GM12878 (cell line): ENCODE measurements around the gene ITSN2. TPM values are rescaled to one million over a fixed set of nuclear protein-coding genes. Genes with fewer than 3 reads are reported as not detected.

Experiments
- ATAC-seq: fragments of 200-7000 bp; cut with Tn5 transposase; 3 replicates; pipeline ENCODE4 v1.9.1; 2020; ENCODE audit warnings: mild to moderate bottlenecking, moderate library complexity
- BruUV-seq: library from RNA; stranded (reverse); fragments of 400-500 nt; replicated peaks from 2 replicates; lab custom pipeline; 2021; lab: Mats Ljungman, UMichigan
- CTCF ChIA-PET: fragments of 300-600 bp; sonication (Branson Sonifier 250); formaldehyde crosslinking; extraction: SDS; loops from one replicate; lab custom pipeline; 2021; ENCODE audit warnings: inconsistent platforms; lab: Yijun Ruan, JAX
- POLR2A ChIA-PET: fragments of 350-600 bp; formaldehyde crosslinking; extraction: SDS; loops from one replicate; lab custom pipeline; 2021; ENCODE audit warnings: inconsistent platforms; lab: Charles Lee
- RAD21 ChIA-PET: fragments of 300-600 bp; sonication (Branson Sonifier 250); formaldehyde crosslinking; loops from one replicate; lab custom pipeline; 2023; ENCODE audit warnings: antibody characterized with exemption; ENCODE audit not compliant: unreplicated experiment; lab: Charles Lee
- SMC1A ChIA-PET: fragments of 300-600 bp; sonication (Branson Sonifier 250); formaldehyde crosslinking; loops from one replicate; lab custom pipeline; 2023; ENCODE audit not compliant: unreplicated experiment, uncharacterized antibody; lab: Charles Lee
- DNase-seq: peaks from one replicate; pipeline ENCODE4 v3.0.0-alpha.2; 2011; ENCODE audit warnings: low read depth, low spot score
- FAIRE-seq: peaks from 3 replicates; lab custom pipeline; 2011; peaks lifted over from hg19 to GRCh38; lab: Jason Lieb, UNC
- H2AFZ ChIP-seq: 2 replicates; pipeline ENCODE4 v1.6.0; 2011; ENCODE audit warnings: low read depth, low read length, control low read depth; ENCODE audit not compliant: control insufficient read depth
- H3K27ac ChIP-seq: 2 replicates; pipeline ENCODE4 v1.5.1; 2011; ENCODE audit warnings: control low read depth; ENCODE audit not compliant: control insufficient read depth, insufficient read depth
- H3K27me3 ChIP-seq, 2 experiments: replicated peaks in 1 of 2; 2 replicates each; pipeline versions ENCODE4 v1.6.0 to v1.6.1; 2011; ENCODE audit warnings: low read length in 1 of 2; ENCODE audit not compliant: control insufficient read depth in 2 of 2, insufficient read depth in 2 of 2
- H3K36me3 ChIP-seq, 2 experiments: 2 replicates each; pipeline ENCODE4 v1.5.1; 2011; ENCODE audit warnings: low read length in 1 of 2; ENCODE audit not compliant: control insufficient read depth in 2 of 2, insufficient read depth in 2 of 2
- H3K4me1 ChIP-seq: 2 replicates; pipeline ENCODE4 v1.6.1; 2011; ENCODE audit warnings: mild to moderate bottlenecking, low read length, moderate library complexity, mixed read lengths; ENCODE audit not compliant: control insufficient read depth, insufficient read depth
- H3K4me2 ChIP-seq: 2 replicates; pipeline ENCODE4 v1.6.0; 2011; ENCODE audit warnings: control low read depth; ENCODE audit not compliant: control insufficient read depth, insufficient read depth
- H3K4me3 ChIP-seq: fragments of 200-600 bp; sonication (generic); 2 replicates; pipeline ENCODE4 v1.5.1; 2016
- H3K79me2 ChIP-seq: 2 replicates; pipeline ENCODE4 v1.6.0; 2011; ENCODE audit warnings: low read length; ENCODE audit not compliant: control insufficient read depth, insufficient read depth
- H3K9ac ChIP-seq: 2 replicates; pipeline ENCODE4 v1.8.0; 2011; ENCODE audit warnings: low read length, control low read depth, mixed read lengths; ENCODE audit not compliant: control insufficient read depth, insufficient read depth
- H3K9me3 ChIP-seq: replicated peaks from 3 replicates; pipeline ENCODE4 v1.5.1; 2011; ENCODE audit warnings: mild to moderate bottlenecking, low read length; ENCODE audit not compliant: control insufficient read depth, insufficient read depth
- H4K20me1 ChIP-seq: 2 replicates; pipeline ENCODE4 v1.6.0; 2011; ENCODE audit not compliant: control insufficient read depth, insufficient read depth
- CBFB ChIP-seq: IDR thresholded peaks from 2 replicates; pipeline ENCODE4 v1.6.1; 2016; ENCODE audit warnings: antibody characterized with exemption, low read depth
- CHD4 ChIP-seq: fragments of 200-600 bp; sonication (generic); IDR thresholded peaks from 2 replicates; pipeline ENCODE4 v1.6.1; 2016; ENCODE audit warnings: mild to moderate bottlenecking
- ESRRA ChIP-seq: IDR thresholded peaks from 2 replicates; pipeline ENCODE4 v1.6.1; 2012; ENCODE audit warnings: mild to moderate bottlenecking, low read length, improper control_type of control experiment
- FOXK2 ChIP-seq: fragments of 450-650 bp; IDR thresholded peaks from 2 replicates; pipeline ENCODE4 v1.6.1; 2017; ENCODE audit warnings: mild to moderate bottlenecking, moderate library complexity
- GABPA ChIP-seq: IDR thresholded peaks from 2 replicates; pipeline ENCODE4 v1.6.1; 2014; ENCODE audit warnings: antibody characterized with exemption, low read depth, mild to moderate bottlenecking, inconsistent platforms
- HDAC2 ChIP-seq: fragments of 200-600 bp; sonication (generic); IDR thresholded peaks from 2 replicates; pipeline ENCODE4 v1.6.1; 2017
- HDAC6 ChIP-seq: fragments of 200-600 bp; sonication (generic); IDR thresholded peaks from one replicate; pipeline ENCODE4 v1.8.0; 2017; ENCODE audit warnings: antibody characterized with exemption; ENCODE audit not compliant: unreplicated experiment
- NFYA ChIP-seq: IDR thresholded peaks from 2 replicates; pipeline ENCODE4 v1.6.1; 2011; ENCODE audit warnings: low read depth, mild to moderate bottlenecking, low read length, improper control_type of control experiment, borderline replicate concordance
- RUNX3 ChIP-seq: IDR thresholded peaks from 2 replicates; pipeline ENCODE4 v1.6.1; 2012; ENCODE audit warnings: low read length, inconsistent platforms
- SMAD1 ChIP-seq: fragments of 450-650 bp; IDR thresholded peaks from 2 replicates; pipeline ENCODE4 v1.6.1; 2018; ENCODE audit warnings: mild to moderate bottlenecking, low read depth; ENCODE audit not compliant: partially characterized antibody
- SP1 ChIP-seq: IDR thresholded peaks from one replicate; pipeline ENCODE4 v1.6.1; 2011; ENCODE audit warnings: low read depth, low read length
- TBL1XR1 ChIP-seq: IDR thresholded peaks from 2 replicates; pipeline ENCODE4 v1.6.1; 2012; ENCODE audit warnings: low read depth, low read length, improper control_type of control experiment
- TCF12 ChIP-seq: IDR thresholded peaks from 2 replicates; pipeline ENCODE4 v1.6.1; 2011; ENCODE audit warnings: low read depth, mild to moderate bottlenecking, low read length
- YBX1 ChIP-seq: fragments of 450-650 bp; IDR thresholded peaks from 2 replicates; pipeline ENCODE4 v1.6.1; 2016; ENCODE audit warnings: antibody characterized with exemption
- WGBS: methylation state at CpG from one replicate; pipeline ENCODE4 v1.1.6; 2016; ENCODE audit warnings: low lambda C conversion rate; ENCODE audit not compliant: insufficient replicate concordance, insufficient coverage; ENCODE audit errors: missing lambda C conversion rate; 5-methylcytosine and 5-hydroxymethylcytosine counted together
- in situ Hi-C: fragments of 300-500 bp; cut with MboI; formaldehyde crosslinking; loops from 9 replicates; pipeline ENCODE4 v1.14.3; 2018; ENCODE audit warnings: mixed read lengths
- intact Hi-C: fragments of 100-400 bp; cut with micrococcal nuclease; formaldehyde crosslinking; loops from one replicate; pipeline ENCODE4 v1.14.2; 2022; ENCODE audit not compliant: unreplicated experiment
- polyA plus RNA-seq, 11 experiments: library from polyadenylated mRNA; depleted of rRNA in 4 of 11; unstranded in 6 of 11; stranded (reverse) in 5 of 11; fragments of >200 nt; fragmentation: Nextera tagmentation in 4 of 11; fragmentation: Illumina TruSeq in 1 of 11; extraction: Ambion mirVana in 4 of 11; extraction: Trizol in 1 of 11; gene quantifications; 1 replicate in 1 of 11; 2 replicates in 10 of 11; pipeline versions ENCODE4 v1.2.1 to v1.2.3, GENCODE V29; 2011 to 2016; ENCODE audit warnings: inconsistent platforms in 2 of 11, missing spikeins in 2 of 11, low read depth in 1 of 11
- total RNA-seq, 4 experiments: library from RNA; depleted of rRNA in 3 of 4; stranded (reverse); fragments of >200 nt in 3 of 4; fragmentation: Illumina TruSeq in 1 of 4; extraction: Trizol in 1 of 4; gene quantifications; 2 replicates each; pipeline versions ENCODE4 v1.2.1 to v1.2.3, GENCODE V29; 2013 to 2021
- TF ChIP-seq, protein P1 (sequence below): fragments of 450-650 bp; IDR thresholded peaks from 2 replicates; pipeline ENCODE4 v1.6.1; 2017; ENCODE audit warnings: mild to moderate bottlenecking, low read depth, inconsistent platforms; ENCODE audit not compliant: poor library complexity, severe bottlenecking
- TF ChIP-seq, protein P2 (sequence below): IDR thresholded peaks from 2 replicates; pipeline ENCODE4 v1.6.1; 2011; ENCODE audit warnings: low read depth, low read length, improper control_type of control experiment, borderline replicate concordance
- TF ChIP-seq, protein P3 (sequence below): fragments of 150-350 bp; IDR thresholded peaks from 2 replicates; pipeline ENCODE4 v1.6.1; 2014; ENCODE audit warnings: mild to moderate bottlenecking, low read depth, low read length
- TF ChIP-seq, protein P4 (sequence below): IDR thresholded peaks from 2 replicates; pipeline ENCODE4 v1.6.1; 2012; ENCODE audit warnings: low read length, inconsistent platforms

ITSN2 gene
- total and polyA plus RNA-seq, 10 of the 15 experiments (the other 5 are each of a cell fraction or from before 2014, with no cell fraction given), result 20.5 to 80.0 (median 54.7) TPM

DNA sequence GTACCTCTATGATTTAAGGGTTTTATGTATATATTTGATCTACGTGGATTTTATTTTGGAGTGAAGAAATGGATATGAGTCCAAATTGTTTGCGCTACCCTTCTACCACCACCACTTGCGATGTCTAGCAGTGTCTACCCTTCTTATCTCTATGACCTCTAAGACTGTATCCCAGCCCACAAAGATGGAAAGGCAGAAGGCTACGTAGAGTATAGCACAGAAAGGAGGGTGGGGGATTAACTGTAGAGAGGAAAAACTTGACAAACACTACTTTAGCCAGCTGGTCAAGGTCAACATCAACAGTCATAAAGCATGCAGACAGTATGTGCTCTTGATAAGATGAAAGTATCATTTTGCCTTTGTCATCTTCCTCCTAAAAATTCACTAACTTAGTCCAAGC, 14.4 kb downstream of the ITSN2 start:
- FAIRE-seq, result peak; percentile 18
- peaks cover 98% of the 10 kb centered on the region for H3K79me2 ChIP-seq
- H3K9me3 ChIP-seq, result no peaks in the 10 kb centered on the region; the same call in 2 of the 3 replicates
- 84% methylated on average over 4 of the region's 4 CpGs for WGBS
- in situ Hi-C loops, result no loop called here
- CTCF ChIA-PET, result interaction anchor here (0.7 to 1.2 kb wide), 3 partner anchors 17 to 117 kb away, joined by 3 read pairs; no protein-coding TSS in a partner anchor
- H3K9ac ChIP-seq, result no peak overlapping the region
- peaks cover 42% of the 10 kb centered on the region for H3K4me1 ChIP-seq
- no peak for ATAC-seq
- intact Hi-C loops, result no loop called here
- H3K4me2 ChIP-seq, result no peak overlapping the region
- no peaks in the 10 kb centered on the region for H4K20me1 ChIP-seq
- RAD21 ChIA-PET, result interaction anchor here (1.3 to 3.2 kb wide), 3 partner anchors 9 to 31 kb away, joined by 5 to 19 read pairs (median 9); no protein-coding TSS in a partner anchor
- POLR2A ChIA-PET, result interaction anchor here (1.0 to 5.4 kb wide), 2 partner anchors 14 kb away, joined by 3 to 36 read pairs; partner anchors contain the start of gene ITSN2
- H3K4me3 ChIP-seq, result no peak overlapping the region
- no peak overlapping the region for H2AFZ ChIP-seq
- SMC1A ChIA-PET, result interaction anchor here (1.1 to 8.2 kb wide), 6 partner anchors 9 to 41 kb away, joined by 3 to 102 read pairs (median 24); partner anchors contain the start of gene ITSN2
- no TSS peak for BruUV-seq
- no peak overlapping the region for H3K27ac ChIP-seq
- H3K36me3 ChIP-seq, result 0 out of 4 replicates have a peak, but pooled peaks cover 0 to 3% of the 10 kb centered on the region in 2 experiments
- DNase-seq, result no peak
- H3K27me3 ChIP-seq, result no peaks in the 10 kb centered on the region
- TF ChIP-seq HDAC6 (no peak), RUNX3 (no peak), TCF12 (no peak), YBX1 (no peak), ESRRA (no peak), TBL1XR1 (no peak), SP1 (no peak), GABPA (no peak), NFYA (no peak), CHD4 (no peak), FOXK2 (no peak), CBFB (no peak), SMAD1 (no peak), HDAC2 (no peak)
- TF ChIP-seq, protein P1, sequence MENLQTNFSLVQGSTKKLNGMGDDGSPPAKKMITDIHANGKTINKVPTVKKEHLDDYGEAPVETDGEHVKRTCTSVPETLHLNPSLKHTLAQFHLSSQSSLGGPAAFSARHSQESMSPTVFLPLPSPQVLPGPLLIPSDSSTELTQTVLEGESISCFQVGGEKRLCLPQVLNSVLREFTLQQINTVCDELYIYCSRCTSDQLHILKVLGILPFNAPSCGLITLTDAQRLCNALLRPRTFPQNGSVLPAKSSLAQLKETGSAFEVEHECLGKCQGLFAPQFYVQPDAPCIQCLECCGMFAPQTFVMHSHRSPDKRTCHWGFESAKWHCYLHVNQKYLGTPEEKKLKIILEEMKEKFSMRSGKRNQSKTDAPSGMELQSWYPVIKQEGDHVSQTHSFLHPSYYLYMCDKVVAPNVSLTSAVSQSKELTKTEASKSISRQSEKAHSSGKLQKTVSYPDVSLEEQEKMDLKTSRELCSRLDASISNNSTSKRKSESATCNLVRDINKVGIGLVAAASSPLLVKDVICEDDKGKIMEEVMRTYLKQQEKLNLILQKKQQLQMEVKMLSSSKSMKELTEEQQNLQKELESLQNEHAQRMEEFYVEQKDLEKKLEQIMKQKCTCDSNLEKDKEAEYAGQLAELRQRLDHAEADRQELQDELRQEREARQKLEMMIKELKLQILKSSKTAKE, result no peak
- TF ChIP-seq, protein P2, sequence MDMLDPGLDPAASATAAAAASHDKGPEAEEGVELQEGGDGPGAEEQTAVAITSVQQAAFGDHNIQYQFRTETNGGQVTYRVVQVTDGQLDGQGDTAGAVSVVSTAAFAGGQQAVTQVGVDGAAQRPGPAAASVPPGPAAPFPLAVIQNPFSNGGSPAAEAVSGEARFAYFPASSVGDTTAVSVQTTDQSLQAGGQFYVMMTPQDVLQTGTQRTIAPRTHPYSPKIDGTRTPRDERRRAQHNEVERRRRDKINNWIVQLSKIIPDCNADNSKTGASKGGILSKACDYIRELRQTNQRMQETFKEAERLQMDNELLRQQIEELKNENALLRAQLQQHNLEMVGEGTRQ, result no peak
- TF ChIP-seq, protein P3, sequence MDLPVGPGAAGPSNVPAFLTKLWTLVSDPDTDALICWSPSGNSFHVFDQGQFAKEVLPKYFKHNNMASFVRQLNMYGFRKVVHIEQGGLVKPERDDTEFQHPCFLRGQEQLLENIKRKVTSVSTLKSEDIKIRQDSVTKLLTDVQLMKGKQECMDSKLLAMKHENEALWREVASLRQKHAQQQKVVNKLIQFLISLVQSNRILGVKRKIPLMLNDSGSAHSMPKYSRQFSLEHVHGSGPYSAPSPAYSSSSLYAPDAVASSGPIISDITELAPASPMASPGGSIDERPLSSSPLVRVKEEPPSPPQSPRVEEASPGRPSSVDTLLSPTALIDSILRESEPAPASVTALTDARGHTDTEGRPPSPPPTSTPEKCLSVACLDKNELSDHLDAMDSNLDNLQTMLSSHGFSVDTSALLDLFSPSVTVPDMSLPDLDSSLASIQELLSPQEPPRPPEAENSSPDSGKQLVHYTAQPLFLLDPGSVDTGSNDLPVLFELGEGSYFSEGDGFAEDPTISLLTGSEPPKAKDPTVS, result no peak
- TF ChIP-seq, protein P4, sequence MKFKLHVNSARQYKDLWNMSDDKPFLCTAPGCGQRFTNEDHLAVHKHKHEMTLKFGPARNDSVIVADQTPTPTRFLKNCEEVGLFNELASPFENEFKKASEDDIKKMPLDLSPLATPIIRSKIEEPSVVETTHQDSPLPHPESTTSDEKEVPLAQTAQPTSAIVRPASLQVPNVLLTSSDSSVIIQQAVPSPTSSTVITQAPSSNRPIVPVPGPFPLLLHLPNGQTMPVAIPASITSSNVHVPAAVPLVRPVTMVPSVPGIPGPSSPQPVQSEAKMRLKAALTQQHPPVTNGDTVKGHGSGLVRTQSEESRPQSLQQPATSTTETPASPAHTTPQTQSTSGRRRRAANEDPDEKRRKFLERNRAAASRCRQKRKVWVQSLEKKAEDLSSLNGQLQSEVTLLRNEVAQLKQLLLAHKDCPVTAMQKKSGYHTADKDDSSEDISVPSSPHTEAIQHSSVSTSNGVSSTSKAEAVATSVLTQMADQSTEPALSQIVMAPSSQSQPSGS, result no peak
